SK-N-SH (cell line): ENCODE data around the gene MRPL27. TPM values are rescaled to one million over a fixed set of nuclear protein-coding genes. Genes with fewer than 3 reads are reported as not detected.
A peak's percentile ranks its signal among the peaks of the same experiment; 100 is the strongest.

Experiments used
- CTCF ChIA-PET: fragments of 300-600, 350-600 bp; formaldehyde crosslinking; extraction: SDS; loops from one replicate; lab custom pipeline; 2021; lab: Yijun Ruan, JAX
- POLR2A ChIA-PET: fragments of 350-600 bp; sonication (Branson Sonifier 250); formaldehyde crosslinking; extraction: SDS; loops from one replicate; lab custom pipeline; 2020; ENCODE audit warnings: antibody characterized with exemption, inconsistent platforms; lab: Yijun Ruan, JAX
- DNase-seq: peaks from one replicate; pipeline ENCODE4 v3.0.0; 2012
- H2AFZ ChIP-seq: fragments of 200-600 bp; sonication (generic); 2 replicates; pipeline ENCODE4 v1.8.1; 2016; ENCODE audit warnings: antibody characterized with exemption, mild to moderate bottlenecking, low read depth
- H3F3A ChIP-seq: fragments of 200-600 bp; sonication (generic); replicated peaks from 2 replicates; pipeline ENCODE3; 2016; ENCODE audit warnings: antibody characterized with exemption, mild to moderate bottlenecking; ENCODE audit not compliant: insufficient read depth
- H3K27ac ChIP-seq, 2 experiments: fragments of 200-500 bp in 1 of 2; fragments of 200-600 bp in 1 of 2; sonication (Bioruptor generic) in 1 of 2; sonication (generic), shearing (Covaris generic) in 1 of 2; 2 replicates each; pipeline versions ENCODE4 v1.5.1 to v1.6.1; 2014 to 2016; ENCODE audit warnings: low read depth in 2 of 2, inconsistent platforms in 1 of 2, low read length in 1 of 2, mild to moderate bottlenecking in 1 of 2, mixed read lengths in 1 of 2
- H3K27me3 ChIP-seq: fragments of 200-600 bp; sonication (generic), shearing (Covaris generic); 2 replicates; pipeline ENCODE4 v1.6.1; 2016; ENCODE audit warnings: mixed run types; ENCODE audit not compliant: insufficient read depth
- H3K36me3 ChIP-seq, 2 experiments: fragments of 200-500 bp in 1 of 2; fragments of 200-600 bp in 1 of 2; sonication (Bioruptor generic) in 1 of 2; sonication (generic) in 1 of 2; replicated peaks in 1 of 2; 2 replicates each; pipeline versions ENCODE3 to v1.5.1; 2014 to 2016; ENCODE audit warnings: low read length in 1 of 2, mild to moderate bottlenecking in 1 of 2; ENCODE audit not compliant: insufficient read depth in 2 of 2, control insufficient read depth in 1 of 2
- H3K4me1 ChIP-seq, 2 experiments: fragments of 200-500 bp in 1 of 2; fragments of 200-600 bp in 1 of 2; sonication (Bioruptor generic) in 1 of 2; sonication (generic), shearing (Covaris generic) in 1 of 2; 2 replicates each; pipeline versions ENCODE4 v1.5.1 to v1.6.1; 2014 to 2016; ENCODE audit warnings: low read depth in 1 of 2, low read length in 1 of 2, mixed run types in 1 of 2; ENCODE audit not compliant: insufficient read depth in 2 of 2, control insufficient read depth in 1 of 2
- H3K4me2 ChIP-seq: fragments of 200-600 bp; sonication (generic), shearing (Covaris generic); 2 replicates; pipeline ENCODE4 v1.6.1; 2017; ENCODE audit warnings: mixed run types
- H3K4me3 ChIP-seq, 2 experiments: fragments of 200-500 bp in 1 of 2; fragments of 200-600 bp in 1 of 2; sonication (Bioruptor generic) in 1 of 2; sonication (generic), shearing (Covaris generic) in 1 of 2; 2 replicates each; pipeline versions ENCODE4 v1.5.1 to v1.8.1; 2014 to 2016; ENCODE audit warnings: low read depth in 2 of 2, inconsistent platforms in 1 of 2, low read length in 1 of 2, mild to moderate bottlenecking in 1 of 2, mixed read lengths in 1 of 2, moderate library complexity in 1 of 2
- H3K79me2 ChIP-seq: fragments of 200-600 bp; sonication (generic); 2 replicates; pipeline ENCODE4 v1.8.1; 2017; ENCODE audit warnings: mild to moderate bottlenecking; ENCODE audit not compliant: insufficient read depth
- H3K9ac ChIP-seq: fragments of 200-600 bp; sonication (generic); 2 replicates; pipeline ENCODE4 v1.6.1; 2017; ENCODE audit warnings: mixed run types
- H3K9me2 ChIP-seq: fragments of 200-600 bp; sonication (generic); 2 replicates; pipeline ENCODE4 v1.6.1; 2017; ENCODE audit warnings: mixed run types
- H3K9me3 ChIP-seq: fragments of 200-600 bp; sonication (generic); 2 replicates; pipeline ENCODE4 v1.6.1; 2017; ENCODE audit warnings: mixed run types, mild to moderate bottlenecking, moderate library complexity
- H4K20me1 ChIP-seq: fragments of 200-600 bp; sonication (generic); 2 replicates; pipeline ENCODE4 v1.6.1; 2017; ENCODE audit warnings: mild to moderate bottlenecking, mixed run types; ENCODE audit not compliant: insufficient read depth
- EP300 ChIP-seq, 2 experiments: IDR thresholded peaks; 2 replicates each; pipeline versions ENCODE4 v1.4.0 to v1.6.1; 2012; ENCODE audit warnings: borderline replicate concordance in 1 of 2, low read depth in 1 of 2, low read length in 1 of 2
- FOSL2 ChIP-seq: IDR thresholded peaks from 2 replicates; pipeline ENCODE4 v1.4.0; 2012; ENCODE audit warnings: low read depth, mild to moderate bottlenecking, moderate library complexity, borderline replicate concordance
- FOXJ3 ChIP-seq: sonication (generic); formaldehyde crosslinking; IDR thresholded peaks from 2 replicates; pipeline ENCODE4 v1.5.1; 2020; ENCODE audit warnings: mild to moderate bottlenecking, missing genetic modification reagents
- FOXM1 ChIP-seq: IDR thresholded peaks from 2 replicates; pipeline ENCODE4 v1.4.0; 2012; ENCODE audit warnings: low read depth, mild to moderate bottlenecking
- GABPA ChIP-seq: IDR thresholded peaks from 2 replicates; pipeline ENCODE4 v1.4.0; 2012; ENCODE audit warnings: low read depth, mild to moderate bottlenecking
- GATA2 ChIP-seq: sonication (generic); formaldehyde crosslinking; IDR thresholded peaks from 2 replicates; pipeline ENCODE4 v1.5.0; 2020; ENCODE audit warnings: mild to moderate bottlenecking, missing genetic modification reagents
- MEF2A ChIP-seq: IDR thresholded peaks from 2 replicates; pipeline ENCODE4 v1.4.0; 2012; ENCODE audit warnings: low read depth, borderline replicate concordance
- NFIC ChIP-seq: IDR thresholded peaks from 2 replicates; pipeline ENCODE4 v1.4.0; 2012; ENCODE audit warnings: borderline replicate concordance
- NRF1 ChIP-seq: IDR thresholded peaks from 2 replicates; pipeline ENCODE4 v1.6.1; 2012; ENCODE audit warnings: low read depth, mild to moderate bottlenecking, low read length
- PBX3 ChIP-seq: IDR thresholded peaks from 2 replicates; pipeline ENCODE4; 2012
- POLR2AphosphoS5 ChIP-seq: IDR thresholded peaks from 2 replicates; pipeline ENCODE4 v1.6.1; 2012; ENCODE audit warnings: low read depth, low read length
- RAD21 ChIP-seq: IDR thresholded peaks from 2 replicates; pipeline ENCODE4 v1.6.1; 2012; ENCODE audit warnings: mild to moderate bottlenecking, low read length
- RCOR1 ChIP-seq: fragments of 150-350 bp; IDR thresholded peaks from 2 replicates; pipeline ENCODE4 v1.6.1; 2017; ENCODE audit warnings: antibody characterized with exemption, low read length
- REST ChIP-seq: IDR thresholded peaks from 2 replicates; pipeline ENCODE4 v1.6.1; 2012; ENCODE audit warnings: mild to moderate bottlenecking, low read depth, low read length, moderate library complexity
- RFX5 ChIP-seq: IDR thresholded peaks from 2 replicates; pipeline ENCODE4 v1.6.1; 2012; ENCODE audit warnings: mild to moderate bottlenecking, improper control_type of control experiment, low read length
- RXRA ChIP-seq: IDR thresholded peaks from 2 replicates; pipeline ENCODE4 v1.4.0; 2012; ENCODE audit warnings: low read depth, mild to moderate bottlenecking, borderline replicate concordance
- SIN3A ChIP-seq: IDR thresholded peaks from 2 replicates; pipeline ENCODE4 v1.6.1; 2012; ENCODE audit warnings: low read depth, mild to moderate bottlenecking, low read length, moderate library complexity, borderline replicate concordance
- TAF1 ChIP-seq: IDR thresholded peaks from 2 replicates; pipeline ENCODE4 v1.6.1; 2012; ENCODE audit warnings: low read depth, mild to moderate bottlenecking, low read length, moderate library complexity, borderline replicate concordance
- TEAD4 ChIP-seq: IDR thresholded peaks from 2 replicates; pipeline ENCODE4 v1.4.0; 2012; ENCODE audit warnings: mild to moderate bottlenecking, borderline replicate concordance; ENCODE audit not compliant: insufficient read depth
- USF2 ChIP-seq: fragments of 150-350 bp; IDR thresholded peaks from 2 replicates; pipeline ENCODE4 v1.6.1; 2017; ENCODE audit warnings: antibody characterized with exemption, low read length, low read depth, borderline replicate concordance
- WGBS: methylation state at CpG from one replicate; pipeline ENCODE4 v1.1.6; 2017; ENCODE audit warnings: low lambda C conversion rate; 5-methylcytosine and 5-hydroxymethylcytosine counted together
- polyA plus RNA-seq, 3 experiments: library from polyadenylated mRNA; depleted of rRNA; stranded (reverse); fragments of >200 nt; gene quantifications; 2 replicates each; pipeline ENCODE4 v1.2.3, GENCODE V29; 2012
- TF ChIP-seq, protein P1 (sequence below): fragments of 200-600 bp; sonication (generic); IDR thresholded peaks from 2 replicates; pipeline ENCODE4 v1.6.1; 2017; ENCODE audit warnings: antibody characterized with exemption, mild to moderate bottlenecking, moderate library complexity
- TF ChIP-seq, protein P2 (sequence below): IDR thresholded peaks from 2 replicates; pipeline ENCODE4 v1.4.0; 2012; ENCODE audit warnings: low read depth, borderline replicate concordance

MRPL27 gene
- 266 and 337 TPM in 2 replicates for polyA plus RNA-seq (2012; rRNA removed)
- polyA plus RNA-seq (2012; cell fraction: cytosol; rRNA removed) = 259 and 311 TPM in 2 replicates
- polyA plus RNA-seq (2012; cell fraction: nucleus; rRNA removed) = 195 and 246 TPM in 2 replicates

DNA sequence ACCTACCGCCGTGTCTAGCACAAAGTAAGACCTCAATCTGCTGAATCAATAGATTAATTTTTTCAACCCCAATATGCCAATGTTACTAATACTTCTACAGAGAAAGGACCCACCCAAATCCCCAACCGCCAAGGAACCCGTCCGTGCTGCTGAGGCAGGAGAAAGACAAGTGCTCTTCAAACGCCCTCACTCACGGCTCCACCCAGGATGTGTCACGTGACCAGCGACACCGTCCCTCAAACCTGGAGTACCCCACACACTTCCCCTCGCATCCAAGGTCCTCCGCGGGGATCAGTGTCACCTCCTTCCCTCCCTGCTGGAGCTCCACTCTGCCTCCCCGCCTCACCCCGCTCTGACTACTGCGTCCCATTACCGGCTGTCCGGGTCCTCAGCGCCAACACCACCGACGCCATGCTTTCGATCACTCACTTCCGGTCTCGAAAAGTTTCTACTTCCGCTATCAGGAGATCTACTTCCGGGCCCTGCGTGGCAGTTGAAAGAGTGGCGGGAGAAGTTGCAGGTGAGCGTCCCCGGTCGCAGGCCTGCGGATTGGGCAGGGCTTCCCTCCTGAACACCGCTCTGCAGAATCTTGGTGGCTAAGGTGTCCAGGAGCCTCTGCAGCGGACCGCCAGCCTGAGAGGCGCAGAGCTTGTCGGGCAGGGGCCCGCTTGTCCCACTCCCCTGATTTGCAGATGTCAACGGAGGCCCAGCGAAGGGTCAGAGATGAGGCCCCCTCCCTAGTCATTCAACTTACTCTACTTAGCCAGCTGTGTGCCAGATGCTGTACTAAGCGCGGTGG, at the start of gene MRPL27, which contains the start of gene EME1:
Gene MRPL27, minus strand, starts transcription at position 427 of the 799 bp plus-strand sequence. Its CDS starts 14 bp downstream, at position 413.
Gene EME1, plus strand, starts transcription at position 472 of the 799 bp plus-strand sequence. CDS start 1,980 bp downstream, outside the sequence.
- Histone ChIP-seq H3K27me3 (no peaks in the 10 kb centered on the region), H3K79me2 (peaks cover 38% of the 10 kb centered on the region), H2AFZ (peak within 1 kb of the TSS; percentile 90), H3K4me3 (peak within 1 kb of the TSS; percentile 81 to 94), H3F3A (no peaks in the 10 kb centered on the region), H3K9ac (peak within 1 kb of the TSS; percentile 93), H3K9me2 (no peaks in the 10 kb centered on the region), H3K4me2 (peak within 1 kb of the TSS; percentile 87), H3K9me3 (no peaks in the 10 kb centered on the region), H3K4me1 (peaks cover 0 to 27% of the 10 kb centered on the region in 2 experiments; a peak in 2 of 4 replicates), H3K36me3 (peaks cover 31 to 35% of the 10 kb centered on the region in 2 experiments), H3K27ac (peak within 1 kb of the TSS; percentile 93 to 96), H4K20me1 (no peaks in the 10 kb centered on the region)
- CTCF ChIA-PET = interaction anchor here (0.7 to 8.1 kb wide), 7 partner anchors 11 to 109 kb away, joined by 3 to 51 read pairs (median 7); partner anchors contain the start of gene LRRC59
- under 1% methylated on average over 38 of the region's 42 CpGs for WGBS
- DNase-seq = peak; percentile 92
- POLR2A ChIA-PET = interaction anchor here (1.0 kb wide), 1 partner anchor 21 kb away, joined by 3 read pairs; no protein-coding TSS in a partner anchor
- TF ChIP-seq SIN3A (peak; percentile 98), NFIC (no peak; the same call in 1 of the 2 replicates), RXRA (no peak), NRF1 (no peak), USF2 (peak; percentile 88), MEF2A (no peak), TEAD4 (no peak), RCOR1 (0 out of 2 replicates have a peak, but pooled peaks have one; percentile 5), FOXM1 (no peak), EP300 (IDR thresholded peaks at IDR 0.05; ENCODE audit: borderline replicate concordance in 1 of 2, low read depth in 1 of 2, low read length in 1 of 2) (no peak), POLR2AphosphoS5 (peak; percentile 99), GATA2 (no peak), GABPA (peak; percentile 100), REST (peak; percentile 70), TAF1 (peak; percentile 98), RAD21 (no peak), PBX3 (peak; percentile 41), FOSL2 (no peak), FOXJ3 (CRISPR knock-in tag) (peak; percentile 77; the same call in 1 of the 2 replicates), RFX5 (no peak)
- TF ChIP-seq, protein P1, sequence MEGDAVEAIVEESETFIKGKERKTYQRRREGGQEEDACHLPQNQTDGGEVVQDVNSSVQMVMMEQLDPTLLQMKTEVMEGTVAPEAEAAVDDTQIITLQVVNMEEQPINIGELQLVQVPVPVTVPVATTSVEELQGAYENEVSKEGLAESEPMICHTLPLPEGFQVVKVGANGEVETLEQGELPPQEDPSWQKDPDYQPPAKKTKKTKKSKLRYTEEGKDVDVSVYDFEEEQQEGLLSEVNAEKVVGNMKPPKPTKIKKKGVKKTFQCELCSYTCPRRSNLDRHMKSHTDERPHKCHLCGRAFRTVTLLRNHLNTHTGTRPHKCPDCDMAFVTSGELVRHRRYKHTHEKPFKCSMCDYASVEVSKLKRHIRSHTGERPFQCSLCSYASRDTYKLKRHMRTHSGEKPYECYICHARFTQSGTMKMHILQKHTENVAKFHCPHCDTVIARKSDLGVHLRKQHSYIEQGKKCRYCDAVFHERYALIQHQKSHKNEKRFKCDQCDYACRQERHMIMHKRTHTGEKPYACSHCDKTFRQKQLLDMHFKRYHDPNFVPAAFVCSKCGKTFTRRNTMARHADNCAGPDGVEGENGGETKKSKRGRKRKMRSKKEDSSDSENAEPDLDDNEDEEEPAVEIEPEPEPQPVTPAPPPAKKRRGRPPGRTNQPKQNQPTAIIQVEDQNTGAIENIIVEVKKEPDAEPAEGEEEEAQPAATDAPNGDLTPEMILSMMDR = no peak
- TF ChIP-seq, protein P2, sequence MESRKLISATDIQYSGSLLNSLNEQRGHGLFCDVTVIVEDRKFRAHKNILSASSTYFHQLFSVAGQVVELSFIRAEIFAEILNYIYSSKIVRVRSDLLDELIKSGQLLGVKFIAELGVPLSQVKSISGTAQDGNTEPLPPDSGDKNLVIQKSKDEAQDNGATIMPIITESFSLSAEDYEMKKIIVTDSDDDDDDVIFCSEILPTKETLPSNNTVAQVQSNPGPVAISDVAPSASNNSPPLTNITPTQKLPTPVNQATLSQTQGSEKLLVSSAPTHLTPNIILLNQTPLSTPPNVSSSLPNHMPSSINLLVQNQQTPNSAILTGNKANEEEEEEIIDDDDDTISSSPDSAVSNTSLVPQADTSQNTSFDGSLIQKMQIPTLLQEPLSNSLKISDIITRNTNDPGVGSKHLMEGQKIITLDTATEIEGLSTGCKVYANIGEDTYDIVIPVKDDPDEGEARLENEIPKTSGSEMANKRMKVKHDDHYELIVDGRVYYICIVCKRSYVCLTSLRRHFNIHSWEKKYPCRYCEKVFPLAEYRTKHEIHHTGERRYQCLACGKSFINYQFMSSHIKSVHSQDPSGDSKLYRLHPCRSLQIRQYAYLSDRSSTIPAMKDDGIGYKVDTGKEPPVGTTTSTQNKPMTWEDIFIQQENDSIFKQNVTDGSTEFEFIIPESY = no peak
